ENCODE data around the gene CPA1.
A peak's percentile ranks its signal among the peaks of the same experiment; 100 is the strongest.

CPA1 gene

DNA sequence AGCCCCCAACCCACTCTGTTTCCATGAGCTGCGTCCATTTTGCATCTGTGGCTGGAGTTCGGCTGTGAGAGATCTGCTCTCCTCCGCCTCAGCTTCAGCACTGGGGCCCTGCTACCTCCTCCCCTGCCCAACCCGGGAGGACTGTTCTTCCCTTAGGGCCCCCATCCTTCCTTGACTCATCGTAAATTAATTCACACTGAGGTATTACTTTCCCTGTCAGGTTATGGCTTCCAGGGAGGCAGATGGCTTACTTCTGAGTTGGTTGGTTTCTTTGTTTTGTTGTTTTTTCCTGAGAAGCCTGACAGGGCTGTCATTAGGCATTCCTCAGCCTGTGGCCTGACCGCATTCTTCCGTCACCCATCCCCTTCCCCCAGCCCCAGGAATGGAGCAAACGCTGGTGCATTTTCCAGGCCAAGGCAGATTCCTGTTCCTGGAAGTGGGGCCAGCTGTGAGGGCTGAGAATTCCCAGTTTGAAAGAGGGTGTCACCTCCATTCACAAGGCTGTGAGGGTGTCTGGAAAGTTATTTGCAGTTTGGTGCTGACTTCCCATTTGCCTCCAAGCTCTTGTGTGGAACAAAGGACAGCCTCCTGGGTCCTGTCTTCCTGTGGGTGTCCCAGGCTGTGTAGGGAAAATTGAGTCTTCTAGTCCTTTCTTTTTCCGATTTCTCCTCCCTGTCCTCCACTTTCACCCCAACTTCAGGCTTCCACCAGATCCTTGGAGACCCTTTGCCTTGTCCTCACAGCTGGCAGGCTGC, 24.0 kb upstream of the CPA1 start:
- no peak for DNase-seq

DNA sequence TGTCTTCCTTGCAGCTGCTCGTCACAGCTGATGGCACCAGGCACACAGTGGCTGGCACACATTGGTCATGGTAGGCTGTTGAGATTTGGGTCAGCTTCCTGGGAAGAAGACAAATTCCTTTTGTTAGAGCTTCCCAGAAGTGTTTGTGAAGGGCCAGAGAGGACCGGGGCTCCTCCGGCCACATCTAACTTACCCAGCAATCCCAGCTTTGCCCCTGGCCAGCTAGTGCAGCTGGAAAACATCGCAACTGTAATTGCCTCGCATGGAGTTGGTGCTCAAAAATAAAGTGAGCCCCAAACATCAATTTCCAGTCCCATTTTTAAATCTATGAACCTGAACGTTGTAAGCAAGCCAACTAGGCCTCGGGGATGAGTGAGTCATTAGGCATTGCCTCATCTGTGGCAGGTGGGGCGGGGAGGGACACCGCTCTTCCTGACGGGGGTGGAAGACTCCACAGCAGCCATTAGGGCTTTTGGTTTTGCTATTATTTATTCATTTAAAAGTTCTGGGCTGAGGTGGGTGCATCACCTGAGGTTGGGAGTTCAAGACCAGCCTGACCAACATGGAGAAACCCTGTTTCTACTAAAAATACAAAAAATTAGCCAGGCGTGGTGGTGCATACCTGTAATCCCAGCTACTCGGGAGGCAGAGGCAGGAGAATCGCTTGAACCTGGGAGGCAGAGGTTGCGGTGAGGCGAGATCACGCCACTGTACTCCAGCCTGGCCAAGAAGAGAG, 23.2 kb upstream of the CPA1 start:
- no peak for DNase-seq

DNA sequence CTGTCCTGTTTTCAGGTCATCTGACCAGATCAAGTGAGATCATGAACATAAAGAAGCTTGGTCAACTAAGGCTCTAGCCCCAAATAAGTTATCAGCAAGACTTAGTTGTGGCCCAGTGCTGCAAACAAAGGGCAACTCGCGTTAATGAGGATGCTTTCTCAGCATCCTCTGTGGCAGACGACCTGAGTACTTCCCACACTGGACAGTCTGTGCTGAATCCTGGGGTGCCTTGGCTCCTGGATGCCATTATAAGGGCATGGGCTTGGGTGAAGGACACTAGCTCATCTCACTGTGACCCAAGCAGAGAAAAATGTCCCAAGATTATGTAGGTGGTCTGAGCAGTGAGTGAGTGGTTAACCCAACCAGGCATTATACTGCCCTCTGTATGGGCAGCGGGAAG, 21.8 kb upstream of the CPA1 start:
- DNase-seq, result no peak

DNA sequence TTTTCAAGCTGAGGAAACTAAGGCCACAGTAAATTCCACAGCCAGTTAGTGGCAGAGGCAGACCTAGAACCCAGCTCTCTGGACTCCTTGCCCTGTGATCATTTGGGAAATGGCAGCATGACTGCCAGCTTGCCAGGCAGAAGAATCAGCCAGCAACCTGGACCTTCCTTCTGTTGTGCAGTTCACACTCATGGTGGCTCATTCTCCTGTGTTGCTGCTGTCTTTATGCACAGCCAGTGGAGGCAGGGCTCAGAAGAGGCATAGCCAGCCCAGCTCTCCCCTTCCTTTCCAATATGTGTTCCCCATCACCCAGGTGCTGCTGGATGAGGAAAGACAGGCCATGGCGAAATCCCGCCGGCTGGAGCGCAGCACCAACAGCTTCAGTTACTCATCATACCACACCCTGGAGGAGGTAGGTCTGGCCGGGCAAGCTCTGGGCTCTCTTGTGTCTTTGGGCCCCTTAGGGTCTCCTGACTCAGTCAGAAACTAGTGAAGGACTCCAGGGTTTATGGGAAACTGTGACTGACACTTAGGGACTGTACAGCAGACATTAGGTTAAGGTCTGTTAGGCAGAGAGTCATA, 20.9 kb upstream of the CPA1 start:
- no peak for DNase-seq

DNA sequence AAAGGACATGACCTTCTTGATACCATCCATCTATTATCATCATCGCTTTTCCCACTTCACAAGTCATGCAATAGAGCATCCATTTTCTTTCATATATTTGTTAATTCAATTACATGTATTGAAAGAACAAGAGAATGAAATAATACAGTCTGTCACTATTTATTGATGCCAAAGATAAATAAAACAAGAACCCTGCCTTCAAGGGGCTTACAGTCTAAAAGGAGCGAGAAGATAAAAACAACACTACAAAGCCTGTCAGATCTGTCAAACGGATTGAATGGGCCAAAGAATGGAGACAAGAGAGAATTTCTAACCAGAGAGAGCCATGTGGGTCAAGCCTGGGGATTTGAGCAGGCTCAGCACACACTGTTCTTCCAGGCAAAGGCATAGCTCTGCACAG, 19.8 kb upstream of the CPA1 start:
- DNase-seq, result no peak

DNA sequence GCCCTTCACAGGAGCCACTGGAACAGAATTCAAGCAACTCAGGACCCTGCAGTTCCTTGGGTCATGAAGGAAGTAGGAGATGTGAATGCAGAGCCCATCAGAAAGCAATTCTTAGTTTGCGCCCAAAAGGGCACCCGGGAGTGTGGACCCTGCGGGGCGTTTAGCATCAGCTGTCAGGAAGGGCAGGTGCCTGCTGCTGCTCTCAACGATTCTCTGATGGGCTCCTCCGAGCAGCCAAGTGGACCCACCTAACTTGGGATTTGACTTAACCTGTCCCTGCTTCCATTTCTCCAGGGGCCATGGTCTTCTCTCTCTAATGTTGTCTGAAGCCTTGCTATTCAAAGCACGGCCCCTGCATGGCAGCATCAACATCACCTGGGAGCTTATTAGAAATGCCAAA, 18.6 kb upstream of the CPA1 start:
- no peak for DNase-seq

DNA sequence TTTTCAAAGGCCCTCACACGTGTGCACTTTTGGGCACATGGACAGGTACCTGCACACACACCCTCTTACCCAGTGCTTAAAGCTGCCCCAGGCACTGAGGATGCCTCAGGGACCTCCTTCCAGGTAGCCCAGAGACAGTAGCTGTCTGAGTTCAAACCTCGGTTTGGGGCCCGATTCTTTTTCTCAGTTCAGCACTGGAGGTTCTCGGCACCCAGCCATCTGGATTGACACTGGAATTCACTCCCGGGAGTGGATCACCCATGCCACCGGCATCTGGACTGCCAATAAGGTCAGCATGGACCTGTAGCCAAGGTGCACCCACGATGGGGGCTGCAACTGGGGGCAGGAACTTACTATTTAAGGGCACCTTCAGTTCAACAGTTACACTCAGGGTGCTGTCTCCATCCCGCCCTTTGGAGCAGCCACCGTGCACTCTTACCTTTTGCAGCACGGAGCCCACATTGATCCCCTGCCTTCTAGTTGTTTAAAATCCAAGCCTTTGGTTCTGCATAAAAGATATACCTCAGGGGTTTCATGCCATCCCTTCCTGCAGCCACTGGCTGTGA, 18.0 kb upstream of the CPA1 start:
- DNase-seq, result no peak

DNA sequence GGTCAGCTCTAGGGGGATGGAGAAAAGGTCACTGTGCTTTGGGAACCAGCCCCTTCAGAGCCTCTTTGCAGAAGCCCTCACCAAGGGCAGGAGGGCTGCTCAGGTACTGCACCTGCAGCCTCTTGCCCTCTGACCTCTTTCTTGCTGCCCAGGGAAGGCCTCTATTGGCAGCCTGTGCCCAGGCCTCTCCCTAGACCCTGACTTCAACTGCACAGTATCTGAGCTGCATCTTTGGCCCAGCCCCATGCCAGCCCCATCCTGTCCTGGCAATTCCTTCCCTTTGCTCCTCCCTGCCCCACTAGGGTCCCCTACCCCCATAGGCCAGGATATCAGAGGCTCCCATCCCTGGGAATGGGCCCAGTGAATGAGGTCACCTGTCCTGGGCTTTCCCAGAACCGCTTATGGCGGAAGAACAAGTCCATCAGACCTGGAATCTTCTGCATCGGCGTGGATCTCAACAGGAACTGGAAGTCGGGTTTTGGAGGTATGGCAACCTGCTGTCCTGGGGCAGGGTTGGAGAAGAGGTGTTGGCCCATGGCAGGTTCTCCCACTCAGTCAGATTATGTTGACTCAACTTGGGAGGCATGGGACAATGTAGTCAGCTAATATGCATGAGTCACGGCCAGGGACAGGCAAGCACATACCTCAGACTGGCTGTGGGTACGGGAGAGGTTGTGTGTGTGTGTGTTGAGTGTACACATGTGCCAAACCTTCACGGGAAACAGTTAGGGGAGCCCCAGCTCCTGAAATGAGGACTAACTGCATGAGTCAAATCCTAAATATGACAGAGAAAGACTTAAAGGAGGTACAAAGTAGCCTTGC, 17.1 kb upstream of the CPA1 start:
- peak; percentile 32 for DNase-seq

DNA sequence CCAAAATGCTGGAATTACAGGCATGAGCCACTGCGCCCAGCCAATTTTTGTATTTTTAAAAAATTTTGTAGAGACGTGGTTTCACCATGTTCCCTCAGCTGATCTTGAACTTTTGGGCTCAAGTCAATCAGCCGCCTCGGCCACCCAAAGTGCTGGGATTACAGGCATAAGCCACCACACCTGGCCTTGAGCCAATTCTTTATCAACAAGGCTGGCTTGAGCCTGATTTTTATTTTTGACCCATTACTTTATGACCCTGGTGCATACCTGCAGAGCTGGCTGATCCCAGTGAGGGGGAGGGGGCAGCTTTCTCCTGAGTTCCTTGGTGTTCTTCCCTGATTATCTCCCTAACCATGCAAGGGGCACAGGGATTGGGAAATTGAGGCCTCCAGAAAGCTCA, 15.8 kb upstream of the CPA1 start:
- no peak for DNase-seq

DNA sequence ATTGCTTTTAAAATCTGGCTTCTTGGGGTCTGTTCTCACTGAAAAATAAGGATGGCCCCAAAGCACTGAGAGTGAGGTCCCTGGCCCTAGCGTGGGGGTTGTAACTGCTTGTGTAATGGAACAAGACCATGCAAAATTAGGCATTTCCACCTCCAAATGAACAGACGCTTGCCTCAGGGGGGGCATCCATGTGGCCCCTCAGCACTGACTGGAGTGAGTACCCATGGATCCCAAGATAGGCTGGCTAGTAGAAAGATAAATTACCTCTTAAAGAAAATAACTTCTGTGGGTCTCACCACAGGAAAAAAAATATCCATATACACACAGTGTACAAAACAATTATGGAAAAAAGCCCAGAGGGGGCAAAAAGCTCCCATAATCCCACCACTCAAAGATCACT, 15.2 kb upstream of the CPA1 start:
- DNase-seq, result no peak

DNA sequence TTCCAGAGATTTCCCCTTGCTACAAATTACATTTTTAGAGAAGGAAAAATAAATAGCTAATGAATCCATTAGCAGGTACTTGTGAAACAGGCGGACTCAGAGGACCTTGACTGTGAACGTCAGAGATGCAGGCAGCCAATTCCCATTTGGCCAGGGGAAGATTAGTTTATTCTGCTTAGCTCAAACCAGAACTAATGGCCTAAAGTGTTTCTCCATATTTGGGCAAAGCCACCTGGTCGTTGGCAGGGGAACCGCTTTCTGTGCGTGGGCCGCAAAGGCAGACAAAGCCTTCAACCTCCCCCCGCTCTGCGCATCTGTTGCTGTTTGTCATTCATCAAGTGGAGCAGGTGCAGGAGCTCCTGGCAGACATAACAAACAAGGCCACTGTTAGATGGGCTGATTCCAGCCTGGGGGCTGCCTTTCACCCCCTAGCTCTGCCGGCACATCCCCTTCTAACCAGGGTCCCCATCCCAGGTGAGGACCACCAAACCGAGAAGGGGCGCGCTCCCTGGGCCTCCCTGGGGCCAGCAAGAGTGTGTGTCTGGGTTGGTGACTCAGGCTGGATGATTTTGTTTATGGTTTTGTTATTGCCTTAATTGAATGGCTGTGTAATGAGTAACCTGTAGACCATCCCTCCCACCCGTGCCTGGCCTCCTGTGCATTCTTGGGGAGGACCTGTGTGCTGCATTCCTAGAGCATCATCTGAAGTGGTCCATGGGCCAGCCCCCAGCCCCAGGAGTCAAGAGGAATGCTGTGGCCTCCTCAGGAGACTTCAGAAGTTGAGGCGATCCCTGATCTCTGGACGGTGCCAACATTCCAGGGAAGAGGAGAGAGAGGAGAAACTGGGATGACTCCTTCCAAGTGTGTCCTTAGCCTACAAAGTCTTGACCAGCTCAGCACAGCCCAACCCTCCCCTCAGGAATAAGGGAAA, 14.5 kb upstream of the CPA1 start:
- DNase-seq, result no peak

DNA sequence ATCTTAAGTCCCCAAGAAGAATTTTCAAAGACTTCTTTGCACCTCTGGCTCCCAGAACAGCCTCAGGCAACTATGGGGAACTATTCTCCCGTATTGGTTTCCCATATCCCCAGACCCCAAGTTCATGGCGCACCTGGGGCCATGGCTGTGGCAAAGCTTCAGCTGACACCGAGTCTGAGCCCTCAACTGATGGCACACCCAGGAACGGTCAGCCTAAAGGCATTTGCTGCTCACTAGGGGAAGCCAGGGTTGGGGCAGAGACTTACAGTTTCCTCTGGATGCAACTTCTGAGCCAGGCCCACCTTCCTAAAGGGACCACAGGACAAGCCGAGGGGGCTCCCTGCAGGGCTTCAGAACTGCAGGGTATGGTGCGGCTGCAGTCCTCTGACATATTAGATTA, 13.7 kb upstream of the CPA1 start:
- DNase-seq, result no peak

DNA sequence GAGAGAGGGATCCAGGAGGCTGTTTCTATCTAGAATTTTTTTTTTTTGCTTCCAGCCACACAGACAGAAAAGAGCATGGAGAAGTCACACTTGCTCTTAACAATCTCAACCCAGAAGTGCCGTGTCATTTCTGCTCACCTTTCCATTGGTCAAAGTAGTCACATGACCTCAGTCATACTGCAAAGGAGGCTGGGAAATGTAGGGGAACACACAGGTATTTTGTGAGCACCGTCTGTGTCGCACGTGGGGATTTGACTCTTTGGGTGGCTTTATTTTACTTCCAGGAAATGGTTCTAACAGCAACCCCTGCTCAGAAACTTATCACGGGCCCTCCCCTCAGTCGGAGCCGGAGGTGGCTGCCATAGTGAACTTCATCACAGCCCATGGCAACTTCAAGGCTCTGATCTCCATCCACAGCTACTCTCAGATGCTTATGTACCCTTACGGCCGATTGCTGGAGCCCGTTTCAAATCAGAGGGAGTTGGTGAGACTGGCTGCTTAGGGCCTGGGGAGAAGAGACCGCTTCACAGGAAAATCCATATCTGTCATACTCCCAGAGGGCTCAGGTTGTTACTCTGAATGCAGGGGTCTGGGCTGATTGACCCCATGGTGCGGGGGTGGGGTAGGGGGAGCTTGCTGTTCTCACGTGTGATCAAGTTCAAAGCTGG, 13.1 kb upstream of the CPA1 start:
- DNase-seq, result no peak

DNA sequence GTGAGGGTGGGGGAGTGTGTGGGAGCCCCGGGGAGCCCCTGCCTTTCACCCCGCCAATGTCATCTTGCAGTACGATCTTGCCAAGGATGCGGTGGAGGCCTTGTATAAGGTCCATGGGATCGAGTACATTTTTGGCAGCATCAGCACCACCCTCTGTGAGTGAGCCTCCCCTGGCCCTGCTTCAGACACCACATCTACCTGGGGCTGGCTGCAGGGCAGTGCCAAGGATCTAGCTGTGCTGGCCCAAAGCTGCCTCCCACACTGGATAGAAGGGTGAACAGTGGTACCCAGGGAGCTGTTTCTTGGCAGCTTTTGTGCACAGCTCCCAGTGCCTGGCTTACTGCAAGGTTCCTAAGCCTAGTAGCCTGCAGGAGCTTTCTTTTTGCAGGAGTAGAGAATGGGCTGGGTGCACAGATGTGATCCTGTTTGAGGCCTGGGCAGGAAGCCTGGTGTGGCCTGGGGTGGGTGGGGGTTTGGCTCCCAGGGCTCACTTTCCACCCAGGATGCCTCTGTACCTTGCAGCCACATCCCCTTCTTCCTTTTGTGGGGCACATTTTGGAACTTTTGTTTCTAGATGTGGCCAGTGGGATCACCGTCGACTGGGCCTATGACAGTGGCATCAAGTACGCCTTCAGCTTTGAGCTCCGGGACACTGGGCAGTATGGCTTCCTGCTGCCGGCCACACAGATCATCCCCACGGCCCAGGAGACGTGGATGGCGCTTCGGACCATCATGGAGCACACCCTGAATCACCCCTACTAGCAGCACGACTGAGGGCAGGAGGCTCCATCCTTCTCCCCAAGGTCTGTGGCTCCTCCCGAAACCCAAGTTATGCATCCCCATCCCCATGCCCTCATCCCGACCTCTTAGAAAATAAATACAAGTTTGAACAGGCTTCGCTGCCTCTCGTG, 12.2 kb upstream of the CPA1 start:
- no peak for DNase-seq

DNA sequence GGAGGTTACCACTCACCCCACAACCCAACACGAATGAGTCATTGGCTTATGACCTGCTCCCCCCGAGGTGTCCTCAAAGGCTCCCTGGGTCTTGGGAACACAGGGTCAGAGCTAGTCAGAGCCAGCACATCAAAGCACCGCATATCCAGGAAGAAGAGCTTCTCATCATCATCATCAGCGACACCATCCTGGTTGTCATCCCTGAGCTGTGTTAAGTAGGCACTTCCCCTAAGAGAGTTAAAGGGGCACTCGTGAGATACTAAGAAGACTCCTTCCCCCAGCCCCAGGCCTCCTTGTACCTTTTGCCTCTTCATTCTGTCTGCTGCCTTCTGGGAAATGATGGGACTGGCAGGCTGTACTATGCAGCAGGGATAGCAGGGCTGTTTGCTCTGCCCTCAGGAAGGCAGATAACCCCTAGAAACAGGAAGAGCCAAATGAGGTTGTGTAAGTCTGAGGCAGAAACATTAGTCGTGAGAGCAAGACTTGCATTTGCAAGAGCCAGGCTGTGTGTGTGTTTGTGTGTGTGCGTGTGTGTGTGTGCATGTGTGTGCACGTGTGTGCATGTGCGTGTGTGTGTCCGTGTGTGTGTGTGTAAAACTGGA, 11.1 kb upstream of the CPA1 start:
- DNase-seq, result no peak

DNA sequence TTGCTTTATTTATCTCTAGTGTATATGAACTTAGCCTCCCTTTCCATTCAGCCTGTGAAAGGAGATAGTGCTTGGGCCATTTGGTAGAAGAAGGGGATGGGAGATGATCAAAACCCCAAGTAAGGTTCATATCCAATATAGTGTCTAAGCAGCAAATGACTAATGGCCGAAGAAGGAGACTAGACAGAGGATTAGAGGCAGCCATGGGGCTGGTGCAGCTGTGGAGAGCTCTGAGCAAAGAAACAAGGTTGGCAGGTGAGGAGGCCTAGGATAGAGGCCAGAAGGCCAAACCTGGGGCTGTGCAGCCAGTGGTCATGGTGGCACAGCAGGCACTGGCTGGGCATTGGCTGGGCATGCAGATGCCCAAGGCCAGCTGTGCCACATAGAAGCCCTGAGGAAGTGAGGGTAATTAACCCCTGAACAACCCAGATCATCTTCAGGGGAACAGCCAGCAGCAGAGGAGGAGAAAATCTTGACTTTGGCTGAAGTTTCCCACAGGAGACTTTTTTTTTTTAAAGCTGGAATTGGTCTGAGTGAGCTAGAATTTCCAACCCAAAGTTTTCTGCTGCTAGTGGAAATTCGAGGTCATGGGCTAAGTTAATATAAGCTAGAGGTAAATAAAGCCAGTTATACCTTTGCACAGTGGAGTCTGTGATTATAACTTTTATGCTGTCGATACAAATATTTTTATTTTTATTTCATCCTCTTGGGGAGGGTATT, 10.3 kb upstream of the CPA1 start:
- DNase-seq, result no peak

DNA sequence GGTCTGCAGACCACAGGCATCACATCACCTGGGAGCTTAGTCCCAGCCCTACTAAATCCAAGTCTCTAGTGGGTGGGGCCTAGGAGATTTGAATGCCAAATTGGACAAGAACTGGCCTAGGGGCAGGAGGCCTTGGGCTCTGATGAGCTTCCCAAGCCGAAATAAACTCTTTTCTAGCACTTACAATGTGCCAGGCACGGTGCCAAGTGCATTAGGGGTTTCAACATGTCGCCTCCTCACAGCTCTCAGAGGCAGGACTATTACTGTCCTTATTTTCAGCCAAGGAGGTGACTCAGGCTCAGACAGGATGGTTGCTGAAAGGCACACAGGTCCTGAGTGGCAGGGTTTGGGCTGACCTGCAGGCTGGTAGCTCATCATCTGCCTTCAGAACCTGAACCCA, 9.2 kb upstream of the CPA1 start:
- no peak for DNase-seq

DNA sequence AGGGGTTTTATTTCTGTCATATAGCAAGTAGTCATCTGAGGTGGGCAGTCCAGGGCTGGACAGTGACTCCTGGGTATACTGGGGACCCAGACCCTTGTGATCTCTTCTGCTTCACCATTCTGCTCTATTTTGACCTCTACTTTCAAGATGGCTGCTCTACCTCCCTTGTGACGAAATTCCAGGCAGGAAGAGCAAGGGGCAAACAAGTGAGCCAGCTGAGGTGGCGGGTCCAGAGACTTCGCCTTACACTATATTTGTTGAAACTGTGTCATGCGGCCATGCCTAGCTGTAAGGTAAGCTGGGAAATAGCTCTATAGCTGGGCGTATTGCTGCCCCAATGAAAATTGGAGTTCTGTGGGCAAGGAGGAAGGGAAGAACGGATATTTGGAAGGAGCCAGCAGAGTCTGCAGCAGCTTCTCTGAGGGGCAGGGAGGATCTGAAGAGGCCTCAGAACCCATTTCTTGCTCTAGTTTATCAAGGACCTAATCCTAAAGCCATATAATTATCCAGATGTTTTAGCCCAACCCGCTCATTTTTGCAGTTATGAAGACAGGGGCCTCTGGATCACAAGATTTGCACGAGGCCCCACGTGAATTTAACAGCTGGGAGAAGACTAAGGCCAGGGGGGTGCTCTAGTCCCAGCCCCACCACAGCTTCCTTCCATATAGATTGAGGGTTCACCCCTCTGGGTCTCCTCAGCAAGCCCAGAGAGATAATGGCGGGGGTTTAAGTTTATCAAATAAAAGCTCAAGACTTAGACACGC, 7.7 kb upstream of the CPA1 start:
- DNase-seq, result no peak
